ENCODE results near the gene AKR1C2.
"Not testable (repeated sequence)": the region's sequence is repeated elsewhere in the genome, so short reads cannot be mapped to it uniquely, and the experiment has no call there.

The AKR1C2 gene

GRCh38 chr10:4951512-4952162, 52.0 kb downstream of the AKR1C2 start:
- not testable (repeated sequence) for DNase-seq

DNA sequence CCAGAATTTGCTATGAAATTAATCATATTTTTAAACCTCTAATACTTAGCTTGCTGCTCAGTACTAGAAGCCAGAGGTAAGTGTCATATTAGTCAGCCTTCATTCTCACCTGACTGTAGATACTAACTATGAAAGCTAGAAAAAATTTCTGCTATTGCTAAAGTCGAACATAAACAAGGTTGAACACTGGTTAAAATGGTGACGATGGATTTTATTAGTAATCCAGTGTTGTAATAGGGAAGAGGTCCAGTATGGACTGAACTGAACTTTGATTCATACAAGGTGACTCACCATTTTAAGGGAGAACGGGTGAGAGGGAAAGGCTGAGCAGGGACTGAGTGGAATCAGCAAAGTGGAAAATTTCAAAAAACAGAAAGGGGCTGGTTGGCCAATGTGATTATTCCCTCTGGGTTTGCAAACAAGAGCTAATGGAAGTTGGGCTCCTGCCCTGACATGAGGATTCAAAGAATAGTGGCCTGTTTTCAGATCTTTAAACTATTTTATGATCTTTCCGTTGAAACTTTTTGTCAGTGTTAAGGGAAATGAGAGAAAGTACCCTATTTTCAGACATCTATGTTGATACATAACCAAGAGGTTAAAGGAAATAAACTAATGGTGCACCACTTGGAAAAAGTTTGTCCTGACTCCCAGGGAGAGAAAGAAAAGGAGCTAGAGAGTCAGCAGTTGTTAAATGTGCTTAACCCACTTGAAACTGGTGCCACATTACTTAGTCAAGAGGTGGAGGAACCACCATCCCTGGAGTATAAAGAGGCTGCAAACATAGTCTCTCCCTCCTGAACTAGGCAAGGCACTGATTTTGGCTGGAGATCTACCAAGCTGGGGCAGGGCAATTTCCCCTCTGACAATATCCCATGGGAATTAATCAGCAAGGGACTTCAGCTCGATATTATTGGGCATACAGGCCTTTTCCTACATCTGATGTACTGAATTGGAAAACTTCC, 55.7 kb downstream of the AKR1C2 start:
- DNase-seq, result no peak

- DNase-seq, result no peak
Observed at GRCh38 chr10:4947039-4947634, 56.5 kb downstream of the AKR1C2 start.

DNA sequence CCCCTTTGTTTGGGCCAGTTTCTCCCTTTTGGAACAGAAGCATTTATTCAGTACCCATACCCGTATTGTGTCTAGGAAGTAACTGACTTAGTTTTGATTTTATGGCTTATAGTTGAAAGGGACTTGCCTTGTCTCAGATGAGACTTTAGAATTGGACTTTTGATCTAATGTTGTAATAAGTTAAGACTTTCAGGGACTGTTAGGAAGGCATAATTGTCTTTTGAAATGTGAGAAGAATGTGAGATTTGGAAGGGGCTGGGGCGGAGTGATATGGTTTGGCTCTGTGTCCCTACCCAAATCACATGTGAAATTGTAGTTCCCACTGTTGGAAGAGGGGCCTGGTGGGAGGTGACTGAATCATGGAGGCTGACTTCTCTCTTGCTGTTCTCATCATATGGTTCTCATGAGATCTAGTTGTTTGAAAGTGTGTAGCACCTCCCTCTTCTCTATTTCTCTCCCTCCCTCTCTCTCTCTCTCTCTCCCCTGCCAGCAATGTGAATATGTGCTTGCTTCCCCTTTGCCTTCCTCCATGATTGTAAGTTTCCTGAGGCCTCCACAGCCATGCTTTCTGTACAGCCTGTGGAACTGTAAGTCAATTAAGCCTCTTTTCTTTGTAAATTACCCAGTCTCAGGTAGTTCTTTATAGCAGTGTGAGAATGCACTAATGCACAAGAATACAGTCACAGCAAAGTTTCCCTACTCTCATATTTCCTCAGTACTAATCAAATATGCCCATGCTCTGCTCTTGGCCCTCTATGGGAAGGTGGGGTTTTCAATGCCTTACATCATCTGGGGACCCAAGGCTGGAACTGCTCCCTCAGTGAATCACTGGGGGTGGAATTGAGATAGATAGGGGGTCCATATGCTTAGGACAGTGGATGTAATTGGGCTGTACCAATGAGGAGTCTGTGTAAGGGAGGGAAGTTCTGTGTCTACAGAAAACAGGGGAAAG, 57.6 kb downstream of the AKR1C2 start:
- no peak for DNase-seq

DNA sequence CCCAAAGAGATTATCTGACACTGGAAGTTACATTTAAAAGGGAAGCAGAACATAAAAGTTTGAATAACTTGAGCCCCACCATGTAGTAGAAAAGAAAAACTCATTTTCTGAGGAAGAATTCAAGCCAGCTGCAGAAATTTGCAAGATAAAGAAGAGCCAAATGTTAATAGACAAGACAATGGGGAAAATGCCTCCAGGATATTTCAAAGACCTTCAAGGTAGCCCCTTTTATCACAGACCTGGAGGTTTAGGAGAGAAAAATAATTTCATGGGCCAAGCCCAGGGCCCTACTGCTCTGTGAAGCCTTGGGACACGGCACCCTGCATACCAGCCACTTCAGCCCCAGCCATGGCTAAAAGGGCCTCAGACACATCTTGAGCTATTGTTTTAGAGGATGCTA, 58.8 kb downstream of the AKR1C2 start:
- DNase-seq, result no peak

- no peak for DNase-seq
Observed at GRCh38 chr10:4943821-4944220, 59.8 kb downstream of the AKR1C2 start.

DNA sequence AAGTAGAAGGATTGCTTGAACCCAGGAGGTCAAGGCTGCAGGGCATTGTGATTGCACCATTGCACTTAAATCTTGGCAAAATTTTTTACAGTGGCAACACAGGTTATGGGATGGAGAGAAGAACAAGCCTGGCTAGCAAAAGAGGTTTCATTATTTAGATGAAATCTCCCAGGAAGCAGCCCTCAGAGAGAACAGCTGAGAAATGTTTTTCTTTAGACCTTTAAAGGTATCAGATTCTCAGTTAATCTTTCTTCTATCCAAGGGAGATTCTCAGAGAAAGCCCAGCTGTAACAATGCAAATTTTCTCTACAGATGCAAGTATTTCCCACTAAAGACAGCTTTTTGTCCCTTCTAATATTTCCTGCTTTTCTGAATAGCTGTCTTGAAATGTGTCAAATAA, 60.2 kb downstream of the AKR1C2 start:
- not testable (repeated sequence) for DNase-seq

DNA sequence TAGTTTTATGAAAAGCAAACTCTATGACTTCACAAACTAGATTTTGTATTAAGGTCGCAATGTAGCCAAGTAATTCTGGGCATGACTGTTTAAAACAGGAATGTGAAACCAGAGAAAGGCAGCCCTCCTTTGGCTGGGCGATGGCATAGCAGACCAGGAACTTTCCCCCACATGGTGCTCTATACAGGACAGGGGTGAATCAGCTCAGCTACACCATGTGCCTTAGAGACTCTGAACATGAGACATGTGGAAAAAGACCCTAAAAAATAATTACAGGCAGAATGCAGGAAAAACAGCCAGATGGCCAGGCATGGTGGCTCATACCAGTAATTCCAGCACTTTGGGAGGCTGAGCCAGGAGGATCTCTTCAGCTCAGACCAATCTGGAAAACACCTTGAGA, 60.7 kb downstream of the AKR1C2 start:
- not testable (repeated sequence) for DNase-seq

DNA sequence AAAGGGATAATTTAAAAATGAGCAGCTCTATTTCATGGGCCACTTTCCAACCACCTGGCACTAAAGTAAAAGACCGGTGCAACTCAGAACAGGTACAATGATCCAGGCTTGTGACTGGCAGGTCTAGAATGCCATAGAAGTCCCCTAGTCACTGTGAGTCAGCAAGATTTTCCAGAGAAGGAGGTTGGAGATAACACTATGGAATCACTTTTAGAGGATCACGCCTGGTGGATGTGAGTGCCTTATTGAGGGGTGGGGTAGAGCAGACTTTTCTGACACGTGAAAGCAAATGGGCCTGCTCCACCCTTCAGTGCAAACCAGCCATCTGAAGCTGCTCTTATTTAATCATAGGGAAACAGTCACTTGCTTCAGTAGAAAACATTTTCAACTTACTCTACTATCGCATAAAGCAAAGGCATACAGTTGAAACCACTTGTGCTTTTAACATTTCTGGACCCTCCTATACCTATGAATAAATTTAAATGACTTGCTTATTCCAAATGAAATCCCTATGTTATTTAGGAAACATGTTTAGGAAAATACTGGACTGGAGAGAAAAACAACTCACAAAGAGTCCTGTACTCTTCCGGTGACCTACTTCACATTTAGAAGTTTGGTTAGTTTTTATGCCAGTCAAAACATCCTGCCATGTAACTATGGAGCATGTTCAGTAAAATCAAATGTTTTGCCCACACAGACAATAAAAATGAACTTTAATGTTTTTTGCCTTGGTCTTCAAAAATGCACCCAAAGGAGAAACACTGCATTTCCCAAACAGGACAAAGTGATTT, 61.9 kb downstream of the AKR1C2 start:
- DNase-seq, result no peak

GRCh38 chr10:4940909-4941308, 62.7 kb downstream of the AKR1C2 start:
- DNase-seq, result not testable (repeated sequence)

GRCh38 chr10:4940073-4940428, 63.6 kb downstream of the AKR1C2 start:
- not testable (repeated sequence) for DNase-seq

GRCh38 chr10:4939224-4940072, 64.2 kb downstream of the AKR1C2 start:
- no peak for DNase-seq

All from NCI-H1694 treated with DMSO at 0.1 percent for 48 hours (cell line).